Activated CD8-positive, alpha-beta T cell treated with anti-CD3 and anti-CD28 coated beads for 36 hours (primary cell): ENCODE results near the gene KLF16. TPM values are rescaled to one million over a fixed set of nuclear protein-coding genes. Genes with fewer than 3 reads are reported as not detected.
A peak's percentile ranks its signal among the peaks of the same experiment; 100 is the strongest.

ENCODE experiments used
- ATAC-seq: fragments of 200-7000 bp; cut with Tn5 transposase; one replicate; pipeline ENCODE4 v1.10.0; 2021; ENCODE audit warnings: mild to moderate bottlenecking, moderate library complexity
- CTCF ChIA-PET: fragments of 350-600 bp; sonication (Branson Sonifier 250); formaldehyde crosslinking; loops from one replicate; lab custom pipeline; 2021; ENCODE audit warnings: antibody characterized with exemption; lab: Charles Lee
- POLR2A ChIA-PET: fragments of 350-600 bp; sonication (Branson Sonifier 250); formaldehyde crosslinking; loops from one replicate; lab custom pipeline; 2021; ENCODE audit warnings: antibody characterized with exemption; lab: Charles Lee
- DNase-seq: peaks from one replicate; pipeline ENCODE4 v3.0.0-alpha.2; 2020
- H3K27ac Mint-ChIP-seq: one replicate; pipeline ENCODE4 v1.8.0; 2021; ENCODE audit warnings: mild to moderate bottlenecking, mixed read lengths
- H3K27me3 Mint-ChIP-seq: one replicate; pipeline ENCODE4 v1.8.0; 2021; ENCODE audit warnings: mixed read lengths
- H3K36me3 Mint-ChIP-seq: one replicate; pipeline ENCODE4 v1.8.0; 2021; ENCODE audit warnings: low read depth, mixed read lengths
- H3K4me1 Mint-ChIP-seq: one replicate; pipeline ENCODE4 v1.8.0; 2021; ENCODE audit warnings: low read depth, mixed read lengths
- H3K4me3 Mint-ChIP-seq: one replicate; pipeline ENCODE4 v1.8.0; 2021; ENCODE audit warnings: mild to moderate bottlenecking, moderate library complexity, mixed read lengths
- H3K9me3 Mint-ChIP-seq: one replicate; pipeline ENCODE4 v1.8.0; 2021; ENCODE audit warnings: mixed read lengths
- intact Hi-C: fragments of 100-400 bp; cut with micrococcal nuclease; formaldehyde crosslinking; loops from one replicate; pipeline ENCODE4 v1.10.0; 2022
- total RNA-seq, 2 experiments: library from RNA; stranded (reverse); gene quantifications; one replicate each; pipeline ENCODE4 v1.2.3, GENCODE V29; 2021
- TF ChIP-seq, protein P1 (sequence below): fragments of 200-600 bp; IDR thresholded peaks from one replicate; pipeline ENCODE4 v1.8.0; 2022; ENCODE audit warnings: antibody characterized with exemption, mild to moderate bottlenecking

Gene KLF16
- total RNA-seq, 2 experiments from 2014 or later = 25.6 to 27.7 TPM

- ChIA-PET CTCF (no interaction called here), POLR2A (interaction anchor here (0.6 kb wide), 1 partner anchor 12 kb away, joined by 3 read pairs; no protein-coding TSS in a partner anchor)
- no peaks in the 10 kb centered on the region for H3K27me3 Mint-ChIP-seq
- ATAC-seq = no peak
- no peak overlapping the region for H3K4me3 Mint-ChIP-seq
- intact Hi-C loops = no loop called here
- H3K27ac Mint-ChIP-seq = peak overlapping the region; percentile 25
- TF ChIP-seq, protein P1, sequence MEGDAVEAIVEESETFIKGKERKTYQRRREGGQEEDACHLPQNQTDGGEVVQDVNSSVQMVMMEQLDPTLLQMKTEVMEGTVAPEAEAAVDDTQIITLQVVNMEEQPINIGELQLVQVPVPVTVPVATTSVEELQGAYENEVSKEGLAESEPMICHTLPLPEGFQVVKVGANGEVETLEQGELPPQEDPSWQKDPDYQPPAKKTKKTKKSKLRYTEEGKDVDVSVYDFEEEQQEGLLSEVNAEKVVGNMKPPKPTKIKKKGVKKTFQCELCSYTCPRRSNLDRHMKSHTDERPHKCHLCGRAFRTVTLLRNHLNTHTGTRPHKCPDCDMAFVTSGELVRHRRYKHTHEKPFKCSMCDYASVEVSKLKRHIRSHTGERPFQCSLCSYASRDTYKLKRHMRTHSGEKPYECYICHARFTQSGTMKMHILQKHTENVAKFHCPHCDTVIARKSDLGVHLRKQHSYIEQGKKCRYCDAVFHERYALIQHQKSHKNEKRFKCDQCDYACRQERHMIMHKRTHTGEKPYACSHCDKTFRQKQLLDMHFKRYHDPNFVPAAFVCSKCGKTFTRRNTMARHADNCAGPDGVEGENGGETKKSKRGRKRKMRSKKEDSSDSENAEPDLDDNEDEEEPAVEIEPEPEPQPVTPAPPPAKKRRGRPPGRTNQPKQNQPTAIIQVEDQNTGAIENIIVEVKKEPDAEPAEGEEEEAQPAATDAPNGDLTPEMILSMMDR = no peak
- peaks cover 29% of the 10 kb centered on the region for H3K4me1 Mint-ChIP-seq
- H3K36me3 Mint-ChIP-seq = peaks cover 35% of the 10 kb centered on the region
- H3K9me3 Mint-ChIP-seq = no peaks in the 10 kb centered on the region
- no peak for DNase-seq
These were observed 9.6 kb upstream of the KLF16 start for GRCh38 chr19:1872807-1873523.

- ChIA-PET CTCF (interaction anchor here (0.7 kb wide), 1 partner anchor 34 kb away, joined by 5 read pairs; no protein-coding TSS in a partner anchor), POLR2A (interaction anchor here (0.6 to 1.0 kb wide), 3 partner anchors 25 to 314 kb away, joined by 3 to 4 read pairs (median 4); no protein-coding TSS in a partner anchor)
- TF ChIP-seq, protein P1 = no peak
- peaks cover 34% of the 10 kb centered on the region for H3K36me3 Mint-ChIP-seq
- DNase-seq (no peak), ATAC-seq (no peak)
- H3K27ac Mint-ChIP-seq = no peak overlapping the region
- peaks cover 32% of the 10 kb centered on the region for H3K4me1 Mint-ChIP-seq
- no peak overlapping the region for H3K4me3 Mint-ChIP-seq
- intact Hi-C loops = no loop called here
- no peaks in the 10 kb centered on the region for H3K9me3 Mint-ChIP-seq
- H3K27me3 Mint-ChIP-seq = no peaks in the 10 kb centered on the region
These were observed 8.3 kb upstream of the KLF16 start for GRCh38 chr19:1871630-1872029.

GRCh38 chr19:1871140-1871597, 7.8 kb upstream of the KLF16 start:
- POLR2A ChIA-PET = no interaction called here
- H3K9me3 Mint-ChIP-seq = no peaks in the 10 kb centered on the region

DNA sequence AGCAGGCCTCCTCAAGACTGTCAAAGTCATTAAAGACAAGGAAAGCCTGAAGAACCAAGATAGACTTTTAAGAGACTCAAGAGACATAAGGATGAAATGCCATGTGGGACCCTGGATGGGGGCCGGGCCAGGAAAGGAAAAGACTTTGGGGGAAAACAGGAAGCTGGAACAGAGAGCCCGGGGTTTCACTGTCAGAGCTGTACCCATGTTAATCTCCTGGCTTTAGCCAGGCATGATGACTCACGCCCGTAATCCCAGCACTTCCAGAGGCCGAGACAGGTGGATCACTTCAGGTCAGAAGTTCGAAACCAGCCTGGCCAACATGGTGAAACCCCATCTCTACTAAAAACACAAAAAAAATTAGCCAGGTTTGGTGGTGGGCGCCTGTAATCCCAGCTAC, 5.6 kb upstream of the KLF16 start:
- TF ChIP-seq, protein P1 = no peak
- H3K4me3 Mint-ChIP-seq = no peak overlapping the region
- ATAC-seq (no peak), DNase-seq (no peak)
- peak overlapping the region; percentile 34 for H3K27ac Mint-ChIP-seq
- peaks cover 21% of the 10 kb centered on the region for H3K4me1 Mint-ChIP-seq
- peaks cover 20% of the 10 kb centered on the region for H3K36me3 Mint-ChIP-seq
- no peaks in the 10 kb centered on the region for H3K9me3 Mint-ChIP-seq
- ChIA-PET CTCF (interaction anchor here (1.0 to 1.7 kb wide), 3 partner anchors 31 to 70 kb away, joined by 3 to 5 read pairs (median 5); no protein-coding TSS in a partner anchor), POLR2A (interaction anchor here (0.7 to 1.3 kb wide), 2 partner anchors 13 to 47 kb away, joined by 3 read pairs; no protein-coding TSS in a partner anchor)
- intact Hi-C loops = no loop called here
- no peaks in the 10 kb centered on the region for H3K27me3 Mint-ChIP-seq

More at GRCh38 chr19:1871140-1871597, 7.8 kb upstream of the KLF16 start:
- intact Hi-C loops = no loop called here
- peaks cover 33% of the 10 kb centered on the region for H3K36me3 Mint-ChIP-seq
- ATAC-seq = no peak
- peaks cover 27% of the 10 kb centered on the region for H3K4me1 Mint-ChIP-seq
- CTCF ChIA-PET = interaction anchor here (0.7 kb wide), 1 partner anchor 33 kb away, joined by 5 read pairs; no protein-coding TSS in a partner anchor
- DNase-seq = no peak
- H3K4me3 Mint-ChIP-seq = no peak overlapping the region
- TF ChIP-seq, protein P1 = no peak
- H3K27me3 Mint-ChIP-seq = no peaks in the 10 kb centered on the region
- H3K27ac Mint-ChIP-seq = no peak overlapping the region

DNA sequence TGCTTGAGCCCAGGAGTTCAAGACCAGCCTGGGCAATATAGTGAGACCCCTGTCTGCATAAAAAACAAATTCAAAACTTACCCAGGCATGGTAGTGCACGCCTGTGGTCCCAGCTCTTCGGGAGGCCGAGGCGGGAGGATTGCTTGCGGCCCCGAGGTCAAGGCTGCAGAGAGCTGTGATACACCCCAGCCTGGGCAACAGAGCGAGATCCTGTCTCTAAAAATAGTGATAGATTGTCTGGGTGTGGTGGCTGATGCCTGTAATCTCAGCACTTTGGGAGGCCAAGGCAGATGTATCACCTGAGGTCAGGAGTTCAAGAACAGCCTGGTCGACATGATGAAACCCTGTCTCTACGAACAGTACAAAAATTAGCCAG, 4.0 kb upstream of the KLF16 start:
- TF ChIP-seq, protein P1 = no peak
- Mint-ChIP-seq H3K4me1 (peaks cover 12% of the 10 kb centered on the region), H3K27ac (no peak overlapping the region), H3K4me3 (no peak overlapping the region), H3K9me3 (no peaks in the 10 kb centered on the region), H3K27me3 (no peaks in the 10 kb centered on the region), H3K36me3 (peaks cover 14% of the 10 kb centered on the region)
- ATAC-seq (no peak), DNase-seq (no peak)
- intact Hi-C loops = no loop called here
- ChIA-PET CTCF (no interaction called here), POLR2A (interaction anchor here (1.3 to 4.0 kb wide), 2 partner anchors 8 to 15 kb away, joined by 3 to 39 read pairs; no protein-coding TSS in a partner anchor)
